IPS DF 6.9 (cell line): ENCODE measurements around the gene ARSB.

ENCODE experiments used
- DNase-seq: peaks from one replicate; pipeline ENCODE4 v3.0.0-alpha.2; 2013; ENCODE audit warnings: low read depth, low spot score
- H3K27ac ChIP-seq: one replicate; pipeline ENCODE4 v1.5.1; 2013; ENCODE audit warnings: low read length, control low read depth
- H3K27me3 ChIP-seq: 2 replicates; pipeline ENCODE4 v1.6.1; 2013; ENCODE audit warnings: mild to moderate bottlenecking, low read length; ENCODE audit not compliant: control insufficient read depth, insufficient read depth
- H3K36me3 ChIP-seq: 2 replicates; pipeline ENCODE4 v1.6.1; 2013; ENCODE audit warnings: low read length; ENCODE audit not compliant: control insufficient read depth, insufficient read depth
- H3K4me1 ChIP-seq: 2 replicates; pipeline ENCODE4 v1.6.1; 2013; ENCODE audit warnings: low read length; ENCODE audit not compliant: control insufficient read depth, insufficient read depth
- H3K4me3 ChIP-seq: 2 replicates; pipeline ENCODE4 v1.5.1; 2013; ENCODE audit warnings: mild to moderate bottlenecking, low read length
- H3K9me3 ChIP-seq: 2 replicates; pipeline ENCODE4 v1.6.1; 2013; ENCODE audit warnings: low read length, inconsistent platforms; ENCODE audit not compliant: control insufficient read depth, insufficient read depth
- WGBS: extraction: QIAGEN DNeasy Blood & Tissue Kit; methylation state at CpG from one replicate; pipeline ENCODE4 v1.1.7; 2013; ENCODE audit warnings: mixed read lengths, missing lambda C conversion rate; ENCODE audit not compliant: insufficient read length, insufficient coverage; 5-methylcytosine and 5-hydroxymethylcytosine counted together

The ARSB gene

GRCh38 chr5:78782728-78783127 is 202.4 kb downstream of the ARSB start:
- Histone ChIP-seq H3K4me1 (no peaks in the 10 kb centered on the region), H3K9me3 (no peaks in the 10 kb centered on the region), H3K4me3 (no peak overlapping the region), H3K27ac (no peak overlapping the region), H3K27me3 (no peaks in the 10 kb centered on the region), H3K36me3 (no peaks in the 10 kb centered on the region)
- DNase-seq = no peak
- no CpG with 5 or more reads among the region's 1 CpG for WGBS

- no CpG with 5 or more reads among the region's 7 CpGs for WGBS
- Histone ChIP-seq H3K36me3 (no peaks in the 10 kb centered on the region), H3K27me3 (no peaks in the 10 kb centered on the region), H3K27ac (no peak overlapping the region), H3K4me1 (no peaks in the 10 kb centered on the region), H3K4me3 (no peak overlapping the region), H3K9me3 (no peaks in the 10 kb centered on the region)
- DNase-seq = no peak
Measured at GRCh38 chr5:78781611-78782286, 203.4 kb downstream of the ARSB start.

- no CpG with 5 or more reads among the region's 12 CpGs for WGBS
- no peaks in the 10 kb centered on the region for H3K9me3 ChIP-seq
- no peak overlapping the region for H3K27ac ChIP-seq
- H3K4me3 ChIP-seq = no peak overlapping the region
- H3K4me1 ChIP-seq = no peaks in the 10 kb centered on the region
- no peaks in the 10 kb centered on the region for H3K27me3 ChIP-seq
- no peaks in the 10 kb centered on the region for H3K36me3 ChIP-seq
- no peak for DNase-seq
Measured at GRCh38 chr5:78779771-78780616, 205.1 kb downstream of the ARSB start.

GRCh38 chr5:78779262-78779661 is 205.8 kb downstream of the ARSB start:
- no peaks in the 10 kb centered on the region for H3K36me3 ChIP-seq
- WGBS = no CpG with 5 or more reads among the region's 4 CpGs
- H3K4me3 ChIP-seq = no peak overlapping the region
- H3K27me3 ChIP-seq = no peaks in the 10 kb centered on the region
- no peaks in the 10 kb centered on the region for H3K4me1 ChIP-seq
- DNase-seq = no peak
- H3K9me3 ChIP-seq = no peaks in the 10 kb centered on the region
- H3K27ac ChIP-seq = no peak overlapping the region

- no peaks in the 10 kb centered on the region for H3K4me1 ChIP-seq
- H3K36me3 ChIP-seq = no peaks in the 10 kb centered on the region
- DNase-seq = no peak
- H3K27me3 ChIP-seq = no peaks in the 10 kb centered on the region
- H3K4me3 ChIP-seq = no peak overlapping the region
- no peaks in the 10 kb centered on the region for H3K9me3 ChIP-seq
- no CpG with 5 or more reads among the region's 1 CpG for WGBS
- H3K27ac ChIP-seq = no peak overlapping the region
Measured at GRCh38 chr5:78778538-78778937, 206.6 kb downstream of the ARSB start.

GRCh38 chr5:78777901-78778300 is 207.2 kb downstream of the ARSB start:
- H3K27ac ChIP-seq = no peak overlapping the region
- H3K27me3 ChIP-seq = no peaks in the 10 kb centered on the region
- WGBS = no CpG with 5 or more reads among the region's 5 CpGs
- no peaks in the 10 kb centered on the region for H3K36me3 ChIP-seq
- no peak for DNase-seq
- no peaks in the 10 kb centered on the region for H3K4me1 ChIP-seq
- H3K9me3 ChIP-seq = no peaks in the 10 kb centered on the region
- H3K4me3 ChIP-seq = no peak overlapping the region

GRCh38 chr5:78776637-78777036 is 208.5 kb downstream of the ARSB start:
- Histone ChIP-seq H3K9me3 (no peaks in the 10 kb centered on the region), H3K36me3 (no peaks in the 10 kb centered on the region), H3K27me3 (no peaks in the 10 kb centered on the region), H3K4me1 (0 out of 2 replicates have a peak, but pooled peaks cover 1% of the 10 kb centered on the region), H3K4me3 (no peak overlapping the region), H3K27ac (no peak overlapping the region)
- DNase-seq = no peak
- WGBS = no CpG with 5 or more reads among the region's 1 CpG

GRCh38 chr5:78773655-78774054 is 211.5 kb downstream of the ARSB start:
- no peak overlapping the region for H3K27ac ChIP-seq
- DNase-seq = no peak
- no peaks in the 10 kb centered on the region for H3K27me3 ChIP-seq
- 0 out of 2 replicates have a peak, but pooled peaks cover 1% of the 10 kb centered on the region for H3K4me1 ChIP-seq
- no CpG with 5 or more reads among the region's 8 CpGs for WGBS
- H3K9me3 ChIP-seq = no peaks in the 10 kb centered on the region
- no peaks in the 10 kb centered on the region for H3K36me3 ChIP-seq
- no peak overlapping the region for H3K4me3 ChIP-seq

- H3K9me3 ChIP-seq = no peaks in the 10 kb centered on the region
- 0 out of 2 replicates have a peak, but pooled peaks cover 1% of the 10 kb centered on the region for H3K4me1 ChIP-seq
- no peaks in the 10 kb centered on the region for H3K36me3 ChIP-seq
- WGBS = no CpG with 5 or more reads among the region's 13 CpGs
- H3K27me3 ChIP-seq = no peaks in the 10 kb centered on the region
- no peak for DNase-seq
- H3K27ac ChIP-seq = no peak overlapping the region
- H3K4me3 ChIP-seq = no peak overlapping the region
Measured at GRCh38 chr5:78771260-78772205, 213.6 kb downstream of the ARSB start.

GRCh38 chr5:78768781-78769380 is 216.2 kb downstream of the ARSB start:
- no CpG with 5 or more reads among the region's 7 CpGs for WGBS
- H3K4me3 ChIP-seq = no peak overlapping the region
- H3K27ac ChIP-seq = no peak overlapping the region
- H3K36me3 ChIP-seq = no peaks in the 10 kb centered on the region
- no peaks in the 10 kb centered on the region for H3K9me3 ChIP-seq
- no peak for DNase-seq
- 0 out of 2 replicates have a peak, but pooled peaks cover 1% of the 10 kb centered on the region for H3K4me1 ChIP-seq
- no peaks in the 10 kb centered on the region for H3K27me3 ChIP-seq
